A673 (cell line): ENCODE data around the gene LCN10. TPM values are rescaled to one million over a fixed set of nuclear protein-coding genes. Genes with fewer than 3 reads are reported as not detected.
"Not testable (repeated sequence)": the region's sequence is repeated elsewhere in the genome, so short reads cannot be mapped to it uniquely, and the experiment has no call there.

Experiments used
- BruUV-seq: library from RNA; stranded (reverse); fragments of 400-500 nt; replicated peaks from 2 replicates; lab custom pipeline; 2021; lab: Mats Ljungman, UMichigan
- CTCF ChIA-PET: fragments of 300-600 bp; sonication (Branson Sonifier 250); formaldehyde crosslinking; loops from one replicate; lab custom pipeline; 2022; ENCODE audit warnings: antibody characterized with exemption; lab: Charles Lee
- POLR2A ChIA-PET: fragments of 300-600 bp; sonication (Branson Sonifier 250); formaldehyde crosslinking; loops from one replicate; lab custom pipeline; 2022; ENCODE audit warnings: antibody characterized with exemption; ENCODE audit not compliant: low non-redundant PET; lab: Charles Lee
- DNase-seq: peaks from one replicate; pipeline ENCODE4 v3.0.0-alpha.2; 2015; ENCODE audit warnings: low spot score
- H3K27ac ChIP-seq: fragments of 200-600 bp; sonication (generic); 2 replicates; pipeline ENCODE4 v1.5.1; 2016; ENCODE audit warnings: mixed run types, low read depth, mild to moderate bottlenecking, mixed read lengths, antibody characterized with exemption, low read length; ENCODE audit not compliant: poor library complexity, severe bottlenecking
- H3K27me3 ChIP-seq: fragments of 200-600 bp; sonication (generic); replicated peaks from 2 replicates; pipeline ENCODE4 v1.6.1; 2017; ENCODE audit warnings: mixed run types, low read depth, mild to moderate bottlenecking, mixed read lengths, antibody characterized with exemption, low read length; ENCODE audit not compliant: insufficient read depth, poor library complexity
- H3K36me3 ChIP-seq: fragments of 200-600 bp; sonication (generic); 2 replicates; pipeline ENCODE4 v1.6.1; 2016; ENCODE audit warnings: mixed run types, mild to moderate bottlenecking, mixed read lengths, antibody characterized with exemption, low read length; ENCODE audit not compliant: insufficient read depth, poor library complexity, severe bottlenecking
- H3K4me1 ChIP-seq: fragments of 200-600 bp; sonication (generic); 2 replicates; pipeline ENCODE4 v1.6.1; 2017; ENCODE audit warnings: mixed run types, mild to moderate bottlenecking, mixed read lengths, antibody characterized with exemption, low read length; ENCODE audit not compliant: insufficient read depth, poor library complexity, severe bottlenecking
- H3K4me3 ChIP-seq: fragments of 200-600 bp; sonication (generic); 2 replicates; pipeline ENCODE4 v1.5.1; 2016; ENCODE audit warnings: low read depth, mixed run types, mild to moderate bottlenecking, mixed read lengths, low read length; ENCODE audit not compliant: poor library complexity, severe bottlenecking
- H3K9me3 ChIP-seq: fragments of 200-600 bp; sonication (generic); 2 replicates; pipeline ENCODE4 v1.6.1; 2016; ENCODE audit warnings: mixed run types, low read depth, mild to moderate bottlenecking, mixed read lengths, antibody characterized with exemption, low read length; ENCODE audit not compliant: poor library complexity, severe bottlenecking
- EZH2 ChIP-seq: fragments of 200-600 bp; sonication (generic); IDR thresholded peaks from 2 replicates; pipeline ENCODE4 v1.6.1; 2017; ENCODE audit warnings: borderline replicate concordance, low read depth, mild to moderate bottlenecking, mixed read lengths, antibody characterized with exemption, low read length; ENCODE audit not compliant: poor library complexity, severe bottlenecking
- intact Hi-C: fragments of 100-400 bp; cut with micrococcal nuclease; formaldehyde crosslinking; loops from one replicate; pipeline ENCODE4 v1.10.0; 2022; ENCODE audit not compliant: unreplicated experiment
- total RNA-seq: library from RNA; stranded (reverse); gene quantifications from 2 replicates; pipeline ENCODE4 v1.2.3, GENCODE V29; 2021
- TF ChIP-seq, protein P1 (sequence below): fragments of 300-800, 200-600 bp; sonication (generic); conservative IDR thresholded peaks from 2 replicates; pipeline ENCODE4 v1.5.1; 2017; ENCODE audit warnings: low read depth, mild to moderate bottlenecking, antibody characterized with exemption, low read length, moderate library complexity, mixed read lengths

The LCN10 gene
- total RNA-seq, 1 experiment from 2014 or later, result 0.15 TPM

DNA sequence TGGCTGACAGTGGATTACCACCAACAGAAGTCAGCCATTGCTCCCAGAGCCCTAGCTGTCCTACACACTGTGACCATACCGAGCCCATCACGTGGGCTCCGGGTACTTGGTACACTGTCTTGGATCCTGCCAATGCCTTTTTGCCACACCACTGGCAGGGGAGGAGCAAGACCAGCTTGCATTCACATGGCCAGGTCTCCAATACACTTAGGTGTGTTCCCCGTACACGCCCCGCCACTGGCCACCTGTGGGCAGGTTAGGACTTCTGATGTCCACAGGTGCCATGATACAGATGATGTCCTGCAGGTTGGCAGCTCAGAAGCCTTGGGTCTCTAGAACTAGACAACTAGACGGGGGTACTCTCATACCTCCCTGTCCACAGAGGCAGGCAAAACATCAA, 35.7 kb downstream of the LCN10 start:
- Histone ChIP-seq H3K27ac (no peak overlapping the region), H3K36me3 (no peaks in the 10 kb centered on the region), H3K4me1 (peaks cover 6% of the 10 kb centered on the region), H3K9me3 (no peaks in the 10 kb centered on the region), H3K4me3 (no peak overlapping the region), H3K27me3 (no peaks in the 10 kb centered on the region)
- intact Hi-C loops, result no loop called here
- no peak for DNase-seq
- ChIA-PET POLR2A (no interaction called here), CTCF (no interaction called here)
- no TSS peak for BruUV-seq
- TF ChIP-seq, protein P1, sequence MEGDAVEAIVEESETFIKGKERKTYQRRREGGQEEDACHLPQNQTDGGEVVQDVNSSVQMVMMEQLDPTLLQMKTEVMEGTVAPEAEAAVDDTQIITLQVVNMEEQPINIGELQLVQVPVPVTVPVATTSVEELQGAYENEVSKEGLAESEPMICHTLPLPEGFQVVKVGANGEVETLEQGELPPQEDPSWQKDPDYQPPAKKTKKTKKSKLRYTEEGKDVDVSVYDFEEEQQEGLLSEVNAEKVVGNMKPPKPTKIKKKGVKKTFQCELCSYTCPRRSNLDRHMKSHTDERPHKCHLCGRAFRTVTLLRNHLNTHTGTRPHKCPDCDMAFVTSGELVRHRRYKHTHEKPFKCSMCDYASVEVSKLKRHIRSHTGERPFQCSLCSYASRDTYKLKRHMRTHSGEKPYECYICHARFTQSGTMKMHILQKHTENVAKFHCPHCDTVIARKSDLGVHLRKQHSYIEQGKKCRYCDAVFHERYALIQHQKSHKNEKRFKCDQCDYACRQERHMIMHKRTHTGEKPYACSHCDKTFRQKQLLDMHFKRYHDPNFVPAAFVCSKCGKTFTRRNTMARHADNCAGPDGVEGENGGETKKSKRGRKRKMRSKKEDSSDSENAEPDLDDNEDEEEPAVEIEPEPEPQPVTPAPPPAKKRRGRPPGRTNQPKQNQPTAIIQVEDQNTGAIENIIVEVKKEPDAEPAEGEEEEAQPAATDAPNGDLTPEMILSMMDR, result no peak
- TF ChIP-seq EZH2, result no peak

DNA sequence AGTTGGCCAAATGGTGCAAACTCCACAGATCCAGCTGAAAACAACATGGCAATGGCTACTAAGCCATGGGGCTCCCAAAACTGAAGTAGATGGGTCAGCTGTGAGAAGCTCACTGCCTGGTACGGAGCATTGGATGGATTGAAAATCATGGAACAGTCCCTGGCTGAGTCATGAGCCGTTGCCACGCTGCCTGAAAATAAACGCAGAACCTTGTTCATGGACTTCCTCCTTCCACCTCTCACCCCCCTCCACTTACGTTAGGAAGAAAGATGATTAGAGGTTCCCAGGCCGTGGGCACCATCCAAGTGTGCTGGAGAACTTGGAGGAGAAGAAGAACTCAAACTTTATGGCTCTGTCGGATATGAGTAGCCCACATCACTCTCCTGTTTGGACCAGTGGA, 37.2 kb downstream of the LCN10 start:
- TF ChIP-seq EZH2, result no peak
- TF ChIP-seq, protein P1, result no peak
- Histone ChIP-seq H3K27me3 (no peaks in the 10 kb centered on the region), H3K4me1 (no peaks in the 10 kb centered on the region), H3K9me3 (no peaks in the 10 kb centered on the region), H3K4me3 (no peak overlapping the region), H3K36me3 (no peaks in the 10 kb centered on the region), H3K27ac (no peak overlapping the region)
- POLR2A ChIA-PET, result no interaction called here
- CTCF ChIA-PET, result no interaction called here
- no TSS peak for BruUV-seq
- intact Hi-C loops, result no loop called here
- no peak for DNase-seq

DNA sequence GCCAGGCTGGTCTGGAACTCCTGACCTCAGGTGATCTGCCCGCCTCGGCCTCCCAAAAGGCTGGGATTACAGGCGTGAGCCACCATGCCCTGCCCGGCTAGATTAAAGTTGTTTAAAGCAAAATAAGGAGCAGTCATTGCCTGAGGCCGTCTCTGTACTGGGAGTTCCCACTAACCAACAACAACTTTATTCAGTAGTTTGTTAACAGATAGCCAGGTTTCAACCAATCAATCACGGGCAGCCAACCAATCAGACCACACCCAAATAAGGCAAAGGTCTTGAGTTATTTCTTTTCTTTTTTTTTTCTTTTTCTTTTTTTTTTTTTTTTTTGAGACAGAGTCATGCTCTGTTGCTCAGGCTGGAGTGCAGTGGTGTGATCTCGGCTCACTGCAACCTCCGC, 38.0 kb downstream of the LCN10 start:
- H3K27ac ChIP-seq, H3K4me3 ChIP-seq, DNase-seq, H3K27me3 ChIP-seq, H3K4me1 ChIP-seq, intact Hi-C loops, H3K36me3 ChIP-seq, H3K9me3 ChIP-seq, BruUV-seq, POLR2A ChIA-PET: not testable (repeated sequence)
- CTCF ChIA-PET, result interaction anchor here (0.5 kb wide), 1 partner anchor 11 kb away, joined by 5 read pairs; no protein-coding TSS in a partner anchor

DNA sequence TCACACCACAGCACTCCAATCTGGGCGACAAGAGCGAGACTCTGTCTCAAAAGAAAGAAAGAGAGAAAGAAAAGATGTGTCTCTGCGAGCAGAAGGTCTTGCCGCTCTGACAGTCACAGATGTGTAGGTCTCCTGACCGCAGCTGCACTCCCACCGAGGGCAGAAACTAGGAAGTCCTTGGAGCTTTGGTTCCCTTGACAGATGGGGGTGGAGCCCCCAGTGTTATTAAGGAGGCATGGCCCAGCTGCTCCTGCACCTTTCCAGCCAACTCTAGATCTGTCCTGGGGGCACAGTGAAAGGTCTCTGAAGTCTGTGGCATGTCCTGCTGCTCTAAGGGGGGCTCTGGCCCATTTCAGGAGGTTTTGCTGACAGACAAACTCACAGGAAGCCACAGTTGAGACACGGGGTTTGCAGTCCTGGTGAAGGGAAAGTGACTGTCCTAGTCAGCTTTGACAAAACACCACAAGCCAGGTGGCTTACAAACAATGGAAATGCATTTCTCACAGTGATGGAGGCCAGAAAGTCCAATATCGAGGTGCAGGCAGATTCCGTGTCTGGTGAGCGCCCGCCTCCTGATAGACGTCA, 39.4 kb downstream of the LCN10 start:
- H3K4me3 ChIP-seq, result no peak overlapping the region
- CTCF ChIA-PET, result no interaction called here
- POLR2A ChIA-PET, result no interaction called here
- no peaks in the 10 kb centered on the region for H3K9me3 ChIP-seq
- peaks cover under 1% of the 10 kb centered on the region for H3K4me1 ChIP-seq
- H3K27ac ChIP-seq, result no peak overlapping the region
- TF ChIP-seq, protein P1, result no peak
- no peak for TF ChIP-seq EZH2
- no TSS peak for BruUV-seq
- H3K36me3 ChIP-seq, result no peaks in the 10 kb centered on the region
- DNase-seq, result no peak
- intact Hi-C loops, result no loop called here
- no peaks in the 10 kb centered on the region for H3K27me3 ChIP-seq
